ENCODE data around the gene NDC1.

The NDC1 gene

GRCh38 chr1:53804791-53805505 is 33.1 kb downstream of the NDC1 start:
- TF ChIP-seq CTCF (conservative IDR thresholded peaks at IDR 0.05), result no peak
- no peak overlapping the region for H3K27ac ChIP-seq

GRCh38 chr1:53804181-53804580 is 33.9 kb downstream of the NDC1 start:
- H3K27ac ChIP-seq, result no peak overlapping the region
- TF ChIP-seq CTCF (conservative IDR thresholded peaks at IDR 0.05), result no peak

- H3K27ac ChIP-seq, result no peak overlapping the region
Measured at GRCh38 chr1:53800621-53801020, 37.5 kb downstream of the NDC1 start.

GRCh38 chr1:53799141-53799540 is 39.0 kb downstream of the NDC1 start:
- TF ChIP-seq CTCF (conservative IDR thresholded peaks at IDR 0.05), result no peak
- no peak overlapping the region for H3K27ac ChIP-seq

More at GRCh38 chr1:53800621-53801020, 37.5 kb downstream of the NDC1 start:
- TF ChIP-seq CTCF (conservative IDR thresholded peaks at IDR 0.05), result no peak

GRCh38 chr1:53792806-53793205 is 45.3 kb downstream of the NDC1 start:
- peak overlapping the region; percentile 84 for H3K27ac ChIP-seq
- TF ChIP-seq CTCF (conservative IDR thresholded peaks at IDR 0.05), result no peak

GRCh38 chr1:53787655-53788054 is 50.4 kb downstream of the NDC1 start:
- H3K27ac ChIP-seq, result no peak overlapping the region
- TF ChIP-seq CTCF (conservative IDR thresholded peaks at IDR 0.05), result no peak

- no peak for TF ChIP-seq CTCF (conservative IDR thresholded peaks at IDR 0.05)
- H3K27ac ChIP-seq, result no peak overlapping the region
Measured at GRCh38 chr1:53783056-53783455, 55.0 kb downstream of the NDC1 start.
